NCI-H1048 (cell line): Measurements from ENCODE around the gene RMND5A.

Experiments used
- DNase-seq: peaks from one replicate; lab custom pipeline; 2025; lab: John Stamatoyannopoulos, UW

Gene RMND5A

GRCh38 chr2:86765310-86765695 is 45.2 kb downstream of the RMND5A start:
- no peak for DNase-seq

DNA sequence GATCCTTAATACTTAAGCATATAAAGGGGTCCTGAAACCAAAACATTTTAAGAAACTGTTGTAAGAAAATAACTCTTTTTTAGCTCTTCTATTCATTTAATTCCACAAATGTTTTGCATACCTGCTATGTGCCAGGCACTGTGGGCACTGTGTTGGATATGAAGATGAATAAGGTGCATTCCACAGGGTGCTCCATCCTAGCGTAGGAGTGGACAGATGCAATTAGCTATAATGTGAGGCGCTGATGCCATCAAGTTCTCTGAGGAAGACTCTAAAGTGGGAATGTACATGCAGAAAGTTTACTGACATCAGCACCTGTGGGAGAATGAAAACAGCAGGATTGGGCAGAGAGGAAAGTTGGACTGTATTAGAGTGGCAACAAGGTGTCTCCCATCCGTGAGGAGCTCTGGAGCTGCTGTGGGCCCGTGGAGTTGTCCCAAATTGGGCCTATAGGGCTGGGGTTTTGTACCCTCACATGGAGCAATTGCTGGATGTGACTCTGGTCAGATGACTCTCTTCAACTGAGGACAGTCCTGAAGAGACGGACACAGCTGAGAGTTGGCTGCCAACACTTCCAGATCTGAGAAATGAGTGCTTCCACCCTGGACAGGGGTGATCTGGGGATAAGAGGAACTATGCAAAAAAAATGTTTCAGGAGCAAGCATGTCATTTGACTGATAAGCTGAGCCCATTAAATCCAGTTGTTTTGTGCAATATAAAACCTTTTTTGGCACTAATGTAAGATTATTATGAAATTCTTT is 48.3 kb downstream of the RMND5A start:
- no peak for DNase-seq

- no peak for DNase-seq
These were observed 49.7 kb downstream of the RMND5A start for GRCh38 chr2:86769838-86770237.

- DNase-seq = no peak
These were observed 50.8 kb downstream of the RMND5A start for GRCh38 chr2:86770816-86771301.

DNA sequence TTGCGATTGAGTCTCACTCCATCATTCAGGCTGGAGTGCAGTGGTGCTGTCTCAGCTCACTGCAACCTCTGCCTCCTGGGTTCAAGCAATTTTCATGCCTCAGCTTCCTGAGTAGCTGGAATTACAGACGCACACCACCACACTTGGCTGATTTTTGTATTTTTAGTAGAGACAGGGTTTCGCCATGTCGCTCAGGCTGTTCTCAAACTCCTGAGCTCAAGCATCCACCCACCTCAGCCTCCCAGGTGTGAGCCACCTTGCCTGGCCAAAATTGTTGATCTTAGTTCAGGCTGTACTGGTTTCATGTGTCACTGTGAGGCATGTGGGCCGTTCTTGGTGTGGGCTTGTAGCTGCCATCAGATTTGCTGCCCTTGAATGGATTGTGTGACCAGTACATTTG is 52.5 kb downstream of the RMND5A start:
- no peak for DNase-seq

- no peak for DNase-seq
These were observed 54.8 kb downstream of the RMND5A start for GRCh38 chr2:86774862-86775261.

DNA sequence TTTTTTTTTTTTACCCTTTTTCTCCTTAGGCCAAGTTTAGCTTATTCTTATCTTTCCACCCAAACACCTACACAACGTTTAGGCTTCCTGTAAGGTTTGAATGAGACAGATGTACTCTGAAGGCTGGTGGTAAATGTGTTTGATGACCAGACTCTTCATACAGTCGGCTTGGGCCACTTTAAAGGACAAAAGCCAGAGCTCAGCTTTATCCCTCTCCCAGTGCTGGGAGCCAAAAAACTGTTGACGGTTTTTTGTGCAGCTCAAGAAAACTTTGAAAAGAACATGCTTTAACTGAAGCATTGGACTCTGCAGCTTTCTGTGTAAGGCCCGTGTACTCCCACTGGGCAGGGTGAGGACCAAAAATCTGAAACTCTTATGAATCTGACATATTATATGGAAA is 55.2 kb downstream of the RMND5A start:
- no peak for DNase-seq

GRCh38 chr2:86776532-86776931 is 56.4 kb downstream of the RMND5A start:
- no peak for DNase-seq

GRCh38 chr2:86778957-86779356 is 58.9 kb downstream of the RMND5A start:
- DNase-seq = no peak

DNA sequence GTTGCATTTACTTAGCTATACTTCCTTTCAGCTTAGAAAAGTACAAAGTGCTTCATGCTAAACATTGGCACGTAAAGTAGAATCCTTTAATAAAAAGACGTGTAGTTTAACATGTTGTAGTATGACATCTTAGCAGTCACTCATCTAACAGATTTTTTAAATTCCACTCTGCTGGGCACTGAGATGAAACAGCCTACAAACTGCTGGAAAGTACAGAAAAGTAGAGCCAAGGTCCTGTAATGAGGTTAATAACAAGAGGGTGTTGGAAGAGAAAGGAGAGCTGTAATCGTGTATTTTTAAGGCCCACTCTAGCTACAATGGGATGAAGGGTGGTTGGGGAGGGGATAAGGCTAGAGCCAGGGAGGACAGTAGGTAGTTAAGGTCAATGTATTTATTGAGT is 59.9 kb downstream of the RMND5A start:
- DNase-seq = no peak

DNA sequence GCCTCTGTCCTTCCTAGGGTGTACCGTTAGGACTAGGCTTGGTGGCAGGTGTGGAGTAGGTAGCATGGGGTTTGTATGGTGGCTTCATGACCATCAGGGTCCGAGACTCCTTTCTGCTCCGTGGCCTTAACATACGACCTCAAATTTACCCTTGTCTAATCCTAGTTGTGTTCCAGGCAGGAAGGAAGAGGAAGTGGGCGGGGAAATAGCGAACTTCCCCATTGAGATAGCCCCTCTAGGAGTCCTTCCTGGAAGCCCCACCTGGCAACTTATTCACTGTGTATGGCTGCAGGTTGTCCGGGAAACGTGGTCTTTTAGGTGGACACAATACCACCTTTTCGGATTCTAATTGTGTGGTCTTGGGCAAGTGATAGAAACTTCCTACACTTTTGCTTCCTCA is 61.3 kb downstream of the RMND5A start:
- no peak for DNase-seq

- DNase-seq = no peak
These were observed 62.7 kb downstream of the RMND5A start for GRCh38 chr2:86782748-86783147.

GRCh38 chr2:86783615-86784339 is 63.7 kb downstream of the RMND5A start:
- DNase-seq = no peak

DNA sequence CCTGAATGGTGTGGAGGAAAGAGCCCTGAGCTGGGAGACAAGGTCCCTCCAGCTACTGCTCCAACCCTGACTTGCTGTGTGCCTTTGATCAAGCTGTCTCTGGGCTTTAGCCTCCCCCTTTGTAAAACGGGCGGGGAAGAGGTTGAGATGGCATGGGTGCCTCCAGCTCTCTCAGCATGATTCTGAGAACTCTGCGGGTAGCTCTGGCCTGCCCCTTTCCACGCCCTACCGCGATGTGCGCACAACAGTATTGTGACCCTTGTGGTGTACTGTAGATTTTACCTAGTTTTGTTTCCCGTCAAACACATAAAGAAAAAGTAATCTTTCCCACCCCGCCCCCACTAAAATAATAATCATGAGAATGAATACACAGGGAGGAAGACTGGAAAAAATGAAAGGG is 65.4 kb downstream of the RMND5A start:
- no peak for DNase-seq

DNA sequence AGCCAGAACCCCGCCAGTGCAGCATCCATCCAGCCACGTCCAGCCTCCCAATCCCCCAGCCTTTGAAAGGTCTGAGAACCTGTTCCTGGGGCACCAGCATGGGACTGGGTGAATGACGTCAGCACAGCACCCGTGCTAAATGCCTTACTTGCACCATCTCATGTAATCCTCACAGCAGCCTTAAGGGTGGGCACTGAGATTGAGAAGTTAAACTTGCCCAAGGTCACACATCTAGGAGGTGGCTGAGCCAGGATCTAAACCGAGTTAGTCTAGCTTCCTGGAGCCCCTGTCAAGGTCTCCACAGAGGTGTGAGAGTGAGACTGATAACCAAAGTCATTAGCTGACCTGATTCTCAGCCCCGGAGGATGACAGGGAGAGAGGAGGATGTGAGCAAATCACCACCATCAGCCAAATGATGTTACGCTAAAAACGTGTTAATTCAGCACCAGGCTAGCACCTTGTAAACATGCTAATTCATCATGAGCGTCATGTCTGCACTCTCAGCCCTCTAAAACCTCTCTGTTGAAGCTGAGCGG is 66.0 kb downstream of the RMND5A start:
- DNase-seq = no peak

GRCh38 chr2:86787736-86788135 is 67.6 kb downstream of the RMND5A start:
- DNase-seq = no peak

DNA sequence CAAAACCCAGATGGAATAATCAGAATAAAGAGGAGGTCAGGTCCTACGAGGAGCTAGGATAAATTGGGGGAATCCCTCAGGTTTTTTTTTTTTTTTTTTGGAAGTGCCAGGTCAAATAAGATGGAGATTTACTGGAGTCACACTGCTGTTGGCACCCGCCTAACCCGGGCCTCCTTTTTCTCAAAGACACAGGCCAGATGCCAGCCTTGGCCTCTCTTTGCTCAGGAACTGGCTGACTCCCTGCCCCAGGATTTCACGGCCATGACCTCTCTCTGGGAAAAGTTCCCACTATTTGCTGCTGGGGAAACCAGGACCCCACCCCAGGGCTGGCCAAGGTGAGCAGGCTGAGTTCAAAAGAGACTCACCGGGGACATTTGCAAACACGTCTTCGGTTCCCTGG is 68.1 kb downstream of the RMND5A start:
- no peak for DNase-seq

- no peak for DNase-seq
These were observed 69.0 kb downstream of the RMND5A start for GRCh38 chr2:86788881-86789686.

DNA sequence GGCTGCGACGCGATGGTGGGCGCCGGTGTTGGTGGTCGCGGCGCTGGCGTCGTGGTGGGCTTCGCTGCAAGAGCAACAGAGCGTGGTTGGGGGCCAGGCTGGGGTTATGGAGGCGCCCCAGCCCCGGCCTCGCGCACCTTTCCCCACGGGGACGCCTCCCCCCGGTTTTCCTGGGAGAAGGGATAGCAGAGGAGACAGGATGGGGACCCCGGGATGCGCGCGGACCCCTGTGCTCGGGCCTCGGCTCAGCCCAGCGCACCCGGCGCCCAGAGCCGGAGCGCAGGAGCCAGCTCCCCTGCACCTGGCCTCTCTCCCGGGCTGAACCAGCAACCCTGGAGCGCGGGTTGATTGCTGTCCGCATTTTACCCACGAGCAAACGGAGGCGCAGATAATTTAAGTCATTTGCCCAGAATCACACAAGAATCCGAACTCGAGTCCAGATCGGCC is 69.6 kb downstream of the RMND5A start:
- no peak for DNase-seq

- DNase-seq = no peak
These were observed 70.1 kb downstream of the RMND5A start for GRCh38 chr2:86790134-86790675.

DNA sequence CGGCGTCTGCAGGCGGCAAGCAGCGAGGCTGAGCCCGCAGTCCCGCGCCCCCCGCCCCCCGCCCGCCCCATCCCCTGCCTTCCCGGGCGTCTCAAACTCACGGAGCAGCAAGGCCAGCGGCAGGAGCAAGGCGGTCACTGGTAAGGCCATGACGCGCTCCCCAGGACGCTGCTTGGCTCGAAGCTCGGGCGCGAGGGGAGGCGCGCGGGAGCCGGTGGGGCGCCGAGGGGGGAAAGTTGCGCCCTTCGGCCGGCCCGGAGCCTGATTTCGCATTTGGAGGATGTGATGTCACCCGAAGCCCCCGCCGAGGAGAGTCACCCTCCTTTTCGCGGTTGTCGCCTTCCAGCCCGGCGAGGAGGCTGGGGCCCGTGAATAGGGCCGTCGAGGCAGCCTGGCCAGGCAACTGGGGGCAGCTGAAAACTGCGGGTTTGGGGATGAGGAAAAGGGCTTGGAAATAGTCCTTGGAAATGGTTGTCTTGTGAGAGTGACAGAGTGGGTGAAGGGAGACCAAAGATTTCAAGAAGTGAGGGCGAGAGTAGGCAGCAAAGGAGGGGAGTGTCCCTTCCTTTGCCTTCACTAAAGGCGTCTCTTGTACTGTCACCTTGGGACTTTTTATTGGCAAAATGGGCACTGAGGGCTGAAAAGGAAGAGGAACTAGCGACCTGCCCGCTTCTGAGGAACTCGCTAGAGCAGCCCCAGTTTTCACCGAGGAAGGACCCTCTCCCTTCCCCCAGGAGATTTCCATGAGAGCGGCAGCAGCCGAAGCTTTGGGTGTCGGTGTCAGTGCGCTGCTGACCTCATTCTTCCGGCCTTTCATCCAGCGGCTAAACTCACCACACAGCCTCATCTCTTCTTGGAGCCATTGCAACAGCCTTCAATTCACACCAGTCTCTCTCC is 70.8 kb downstream of the RMND5A start, which contains the start of gene CD8A:
Gene CD8A (minus strand): TSS at position 238 of the 897 bp plus-strand sequence. CDS start 88 bp downstream, at position 150.
- DNase-seq = no peak
